HG02763 (cell line): ENCODE results near the gene TMEM192.
"Not testable (repeated sequence)": the region's sequence is repeated elsewhere in the genome, so short reads cannot be mapped to it uniquely, and the experiment has no call there.

Source experiments
- ATAC-seq: cut with Tn5 transposase; IDR thresholded peaks from one replicate; pipeline ENCODE4 v1.9.1; 2021; ENCODE audit warnings: mild to moderate bottlenecking, moderate library complexity; ENCODE audit not compliant: unreplicated experiment

TMEM192 gene

DNA sequence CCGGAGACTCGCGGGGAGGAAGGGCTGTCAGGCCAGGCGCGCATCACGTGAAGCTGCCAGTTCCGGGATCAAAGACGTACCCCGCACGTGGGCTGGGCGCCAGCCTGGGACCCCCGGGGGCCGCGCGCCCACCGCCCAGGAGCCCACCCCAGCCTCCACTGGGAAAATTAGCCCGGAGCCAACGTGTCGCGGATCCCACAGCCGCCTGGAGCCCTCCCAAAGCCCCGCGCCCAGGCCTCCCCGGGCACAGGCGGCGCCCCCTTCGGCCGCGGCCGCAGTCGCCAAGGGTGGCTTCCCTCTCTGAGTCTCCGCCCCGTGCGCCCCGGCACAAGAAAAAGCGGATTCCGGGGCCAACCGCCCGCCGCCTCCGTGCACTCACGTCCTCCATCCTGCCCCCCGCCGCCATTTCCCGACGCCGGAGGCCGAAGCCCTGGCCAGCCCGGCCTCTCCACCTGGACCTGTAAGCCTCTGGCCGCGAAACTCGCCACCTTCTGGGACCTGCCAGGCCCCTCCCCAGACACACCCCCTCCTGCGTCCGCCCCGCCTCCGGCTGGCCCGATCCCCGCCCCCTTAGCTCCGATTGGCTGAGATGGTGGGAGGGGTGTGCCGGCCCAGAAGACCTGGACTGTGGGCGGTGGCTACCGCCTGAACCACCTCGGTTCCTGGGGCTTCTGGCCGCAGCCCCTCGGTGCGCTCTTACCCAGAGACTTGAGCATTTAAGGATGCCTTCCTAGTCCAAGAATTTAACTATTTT is at the start of gene TMEM192:
TSS of gene TMEM192 (minus strand) at position 493 of the 754 bp plus-strand sequence. CDS start at position 406, 87 bp downstream.
- peak; percentile 97 for ATAC-seq

DNA sequence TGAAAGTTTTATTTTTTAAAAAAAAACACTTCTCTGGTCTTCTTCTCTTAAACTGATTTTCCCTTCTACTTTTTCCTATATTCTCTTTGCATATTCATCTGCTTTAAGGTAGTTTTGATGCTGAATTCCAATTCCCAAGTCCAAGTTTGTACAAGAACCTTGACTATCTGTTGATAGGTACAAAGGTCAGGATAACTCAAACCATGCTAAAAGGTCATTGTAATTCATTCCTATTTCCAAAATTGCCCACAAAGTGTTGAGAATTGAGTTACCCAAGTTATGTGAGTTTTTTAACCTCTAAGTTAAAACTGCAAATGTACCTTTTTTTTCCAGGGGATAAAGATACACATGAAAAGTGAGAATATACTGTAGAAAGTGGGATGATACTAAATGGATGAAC is 46.1 kb upstream of the TMEM192 start:
- no peak for ATAC-seq

DNA sequence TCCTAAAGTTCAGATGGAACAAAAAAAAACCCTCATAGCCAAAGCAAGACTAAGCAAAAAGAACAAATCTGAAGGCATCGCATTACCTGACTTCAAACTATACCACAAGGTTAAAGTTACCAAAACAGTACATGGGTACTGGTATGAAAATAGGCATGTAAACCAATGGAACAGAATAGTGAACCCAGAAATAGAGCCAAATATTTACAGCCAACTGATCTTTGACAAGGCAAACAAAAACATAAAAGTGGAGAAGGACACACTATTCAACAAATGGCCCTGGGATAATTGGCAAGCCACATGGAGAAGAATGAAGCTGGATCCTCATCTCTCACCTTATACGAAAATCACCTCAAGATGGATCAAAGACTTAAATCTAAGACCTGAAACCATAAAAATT is 44.2 kb upstream of the TMEM192 start:
- ATAC-seq, result no peak

DNA sequence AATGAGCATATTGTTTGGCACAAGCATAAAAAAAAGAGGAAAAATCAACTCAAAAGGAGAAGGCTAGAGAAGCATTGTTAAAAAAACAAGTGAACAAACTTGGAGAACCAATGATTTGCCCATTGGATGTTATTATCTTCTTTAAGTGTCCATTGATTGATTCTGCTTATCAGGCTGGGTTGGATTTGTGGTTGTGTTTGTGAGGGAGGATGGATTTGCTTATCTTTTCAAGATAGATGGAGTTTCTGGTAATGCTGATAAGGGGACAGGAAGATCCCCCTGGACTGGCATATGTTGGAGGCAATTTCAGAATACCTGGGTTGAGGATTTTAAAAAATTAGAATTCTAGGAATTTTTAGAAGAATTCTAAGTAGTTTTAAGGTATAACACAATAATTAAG is 41.8 kb upstream of the TMEM192 start:
- no peak for ATAC-seq

DNA sequence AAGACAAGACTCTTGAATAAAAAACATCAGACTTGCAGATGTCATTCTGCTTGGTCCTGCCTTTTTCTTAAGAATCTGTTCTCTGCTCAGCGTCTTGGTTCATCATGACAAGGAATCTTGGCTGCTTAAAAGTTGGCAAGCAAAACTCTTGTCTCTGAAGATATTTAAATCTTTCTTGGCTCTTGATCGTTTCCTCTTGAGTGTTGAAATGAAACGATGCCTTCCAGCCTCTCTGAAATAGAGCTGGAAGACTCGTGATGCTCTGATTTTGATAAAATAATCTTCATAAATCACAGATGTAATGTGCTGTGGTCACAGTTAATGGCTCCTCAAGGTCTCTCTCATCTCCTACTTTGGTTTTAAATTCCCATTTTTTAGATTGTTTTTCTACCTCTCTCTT is 39.9 kb upstream of the TMEM192 start:
- no peak for ATAC-seq

DNA sequence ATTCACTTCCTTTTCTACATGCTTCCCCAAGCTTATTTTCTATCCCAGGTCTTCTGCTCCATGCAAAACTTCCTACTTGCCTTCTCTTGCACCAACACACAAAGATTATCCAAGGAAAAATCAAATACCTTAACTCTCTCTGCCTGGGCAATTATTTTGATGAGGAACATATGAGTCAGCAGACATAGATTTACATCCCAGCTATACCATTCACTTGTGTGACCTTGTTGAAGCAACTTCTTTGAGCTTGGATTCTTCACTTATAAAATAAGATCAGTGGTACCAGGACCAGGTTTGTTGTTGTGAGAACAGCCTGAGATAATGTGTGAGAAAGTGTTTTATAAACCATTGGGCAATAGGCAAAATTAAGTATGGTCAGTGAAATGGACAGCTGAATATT is 39.1 kb upstream of the TMEM192 start:
- ATAC-seq, result no peak

DNA sequence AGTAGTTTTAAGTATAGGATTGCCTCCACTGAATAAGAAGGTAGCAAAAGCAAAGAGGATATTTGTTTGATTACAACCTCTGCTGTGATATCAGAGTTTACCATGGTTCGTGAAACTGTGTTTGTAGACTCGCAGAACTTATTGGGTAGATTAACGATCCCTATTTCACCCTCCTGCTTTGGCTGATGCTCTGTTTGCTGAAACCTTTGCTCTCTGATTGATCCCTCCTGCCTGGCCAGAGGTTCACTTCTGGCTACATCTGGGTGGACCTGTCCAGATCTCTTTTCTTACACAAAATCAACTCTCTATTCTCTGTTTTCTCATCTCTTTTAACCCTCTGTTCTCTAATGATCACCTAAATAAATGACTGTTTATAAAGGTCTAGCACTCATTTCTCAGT is 37.9 kb upstream of the TMEM192 start:
- no peak for ATAC-seq

DNA sequence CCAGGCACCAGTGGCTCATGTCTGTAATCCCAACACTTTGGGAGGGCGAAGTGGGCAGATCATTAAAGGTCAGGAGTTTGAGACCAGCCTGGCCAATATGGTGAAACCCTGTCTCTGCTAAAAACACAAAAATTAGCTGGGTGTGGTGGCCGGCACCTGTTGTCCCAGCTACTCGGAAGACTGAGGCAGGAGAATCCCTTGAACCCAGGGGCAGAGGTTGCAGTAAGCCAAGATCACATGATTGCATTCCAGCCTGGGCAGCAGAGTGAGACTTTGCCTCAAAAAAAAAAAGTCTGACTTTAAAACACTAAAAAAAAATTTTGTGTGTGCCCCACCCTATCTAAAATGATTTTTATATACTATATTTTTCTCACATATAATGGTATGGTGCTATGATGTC is 26.2 kb upstream of the TMEM192 start:
- ATAC-seq, result no peak

DNA sequence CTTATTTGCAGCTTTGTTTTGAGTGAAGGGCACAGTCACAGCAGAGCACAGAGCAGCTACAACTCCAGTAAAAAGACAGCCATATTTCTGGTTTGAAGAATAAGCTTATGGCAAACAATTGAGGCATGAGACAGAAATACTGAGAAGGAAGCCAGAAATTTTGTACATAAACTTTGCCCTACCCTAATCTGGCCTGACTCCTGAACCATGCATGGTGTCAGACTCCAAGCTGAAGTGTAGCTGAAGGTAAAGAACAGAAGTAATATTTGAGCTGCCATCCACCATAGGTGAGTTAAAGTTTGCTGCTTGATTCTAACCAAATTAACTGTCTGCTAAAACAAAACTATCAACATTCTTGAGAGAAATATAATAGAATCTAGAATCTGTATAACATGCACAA is 24.5 kb upstream of the TMEM192 start:
- ATAC-seq, result no peak

DNA sequence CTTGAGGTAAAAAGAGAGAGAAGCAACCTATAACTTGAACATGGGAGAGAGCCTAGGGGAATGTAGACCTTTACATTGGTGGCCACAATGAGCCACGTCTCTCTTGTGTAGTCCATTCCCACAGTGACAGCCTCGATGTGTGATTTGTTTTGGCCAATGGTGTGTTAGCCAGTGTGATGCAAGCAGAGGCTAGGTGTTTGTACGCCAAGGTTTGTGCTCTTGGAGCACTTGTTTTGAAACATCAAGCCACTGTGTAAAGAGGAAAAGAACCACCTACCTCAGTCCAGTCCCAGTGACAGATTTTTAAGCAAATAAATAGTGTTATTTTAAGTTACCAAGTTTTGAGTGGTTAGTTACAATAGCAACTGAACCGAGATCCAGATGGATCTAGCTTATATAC is 23.9 kb upstream of the TMEM192 start:
- ATAC-seq, result no peak

DNA sequence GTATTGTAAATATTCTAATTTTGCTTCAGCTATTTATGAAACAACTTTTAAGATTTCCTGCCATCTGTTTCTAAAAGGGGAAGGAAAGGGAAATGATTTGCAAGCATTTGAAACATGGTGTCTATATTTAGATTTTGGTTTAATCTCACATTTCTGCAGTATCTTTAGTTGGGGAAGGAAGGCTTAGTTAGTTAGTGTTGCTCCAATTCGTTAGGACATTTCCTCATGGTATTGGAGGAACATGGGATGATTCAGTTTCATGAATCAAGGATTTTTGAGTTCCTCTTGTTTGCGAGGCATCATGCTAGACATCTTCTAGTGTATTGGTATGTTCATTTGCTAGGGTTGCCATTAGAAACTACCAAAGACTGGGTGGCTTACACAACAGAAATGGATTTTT is 20.5 kb upstream of the TMEM192 start:
- ATAC-seq, result no peak

DNA sequence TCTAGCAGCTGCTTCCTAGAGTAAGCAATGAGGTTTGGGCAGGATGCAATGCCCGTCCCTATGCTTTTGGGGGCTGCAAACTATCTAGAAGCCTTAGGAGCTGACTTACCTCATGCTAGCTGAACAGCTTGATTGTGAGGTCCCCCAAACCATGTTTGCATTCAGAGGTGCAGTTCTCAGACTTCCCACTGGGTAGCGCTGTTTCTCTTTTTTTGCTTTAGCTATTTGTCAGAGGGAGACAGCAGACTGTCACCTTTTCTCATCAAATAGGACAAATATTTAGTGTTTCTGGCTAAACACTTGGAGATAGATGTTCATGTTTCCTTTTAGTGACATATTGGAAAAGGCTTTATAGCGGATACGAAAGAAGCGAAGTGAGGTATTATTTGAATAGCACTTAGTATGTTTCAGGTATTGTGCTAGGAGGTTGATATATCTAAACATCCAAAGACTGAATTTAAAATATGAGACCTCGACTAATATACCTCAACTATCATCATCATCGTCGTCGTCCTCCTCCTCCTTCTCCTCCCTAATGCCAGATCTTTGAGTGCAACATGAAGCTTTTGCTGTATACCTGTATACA is 18.7 kb upstream of the TMEM192 start:
- ATAC-seq, result peak; percentile 70

DNA sequence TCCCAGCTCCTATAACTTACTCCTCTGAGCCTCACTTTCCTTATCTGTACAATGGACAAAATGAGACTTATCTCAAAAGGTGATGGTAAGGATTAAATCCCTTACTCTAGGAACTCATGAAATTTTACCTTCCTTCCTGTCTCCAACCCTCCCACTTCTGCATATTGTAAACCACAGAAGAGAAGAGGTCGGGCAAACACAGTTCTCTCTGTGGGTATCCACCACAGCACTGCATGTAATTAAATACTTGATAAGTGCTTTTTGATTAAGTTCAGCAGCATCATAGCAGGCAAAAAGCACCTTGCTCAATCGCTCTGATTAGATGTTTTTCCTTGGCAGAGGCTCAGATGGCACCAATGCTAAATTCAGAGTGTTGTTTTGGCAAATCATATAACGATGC is 17.3 kb upstream of the TMEM192 start:
- ATAC-seq, result no peak

DNA sequence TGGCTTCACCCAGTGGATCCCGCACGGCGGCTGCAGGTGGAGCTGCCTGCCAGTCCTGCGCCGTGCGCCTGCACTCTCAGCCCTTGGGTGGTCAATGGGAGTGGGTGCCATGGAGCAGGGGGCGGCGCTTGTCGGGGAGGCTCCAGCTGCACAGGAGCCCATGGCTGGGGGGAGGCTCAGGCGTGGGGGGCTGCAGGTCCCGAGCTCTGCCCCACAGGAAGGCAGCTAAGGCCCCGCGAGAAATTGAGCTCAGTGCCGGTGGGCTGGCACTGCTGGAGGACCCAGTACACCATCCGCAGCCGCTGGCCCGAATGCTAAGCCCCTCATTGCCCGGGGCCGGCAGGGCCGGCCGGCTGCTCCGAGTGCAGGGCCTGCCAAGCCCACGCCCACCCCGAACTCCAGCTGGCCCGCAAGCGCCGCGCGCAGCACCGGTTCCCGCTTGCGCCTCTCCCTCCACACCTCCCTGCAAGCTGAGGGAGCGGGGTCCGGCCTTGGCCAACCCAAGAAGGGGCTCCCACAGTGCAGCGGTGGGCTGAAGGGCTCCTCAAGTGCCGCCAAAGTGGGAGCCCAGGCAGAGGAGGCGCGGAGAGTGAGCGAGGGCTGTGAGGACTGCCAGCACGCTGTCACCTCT is 13.3 kb upstream of the TMEM192 start:
- not testable (repeated sequence) for ATAC-seq

DNA sequence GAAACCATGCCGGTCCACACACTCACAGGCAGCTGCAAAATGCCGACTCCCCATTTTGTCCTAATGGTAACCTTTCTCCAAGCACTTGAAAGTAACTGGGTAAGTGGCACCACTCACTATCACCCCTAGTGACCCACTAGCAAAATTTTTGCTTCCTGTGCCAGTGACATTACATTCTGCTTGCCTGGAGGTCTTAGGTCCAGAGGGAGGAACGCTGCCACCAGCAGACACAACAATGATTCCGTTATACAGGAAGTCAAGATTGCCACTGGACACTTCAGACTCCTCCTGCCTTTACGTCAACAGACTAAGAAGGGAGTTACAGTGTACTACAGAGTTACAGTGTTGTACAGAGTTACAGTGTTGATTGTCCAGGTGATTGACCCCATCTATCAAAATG is 11.8 kb upstream of the TMEM192 start:
- ATAC-seq, result no peak

DNA sequence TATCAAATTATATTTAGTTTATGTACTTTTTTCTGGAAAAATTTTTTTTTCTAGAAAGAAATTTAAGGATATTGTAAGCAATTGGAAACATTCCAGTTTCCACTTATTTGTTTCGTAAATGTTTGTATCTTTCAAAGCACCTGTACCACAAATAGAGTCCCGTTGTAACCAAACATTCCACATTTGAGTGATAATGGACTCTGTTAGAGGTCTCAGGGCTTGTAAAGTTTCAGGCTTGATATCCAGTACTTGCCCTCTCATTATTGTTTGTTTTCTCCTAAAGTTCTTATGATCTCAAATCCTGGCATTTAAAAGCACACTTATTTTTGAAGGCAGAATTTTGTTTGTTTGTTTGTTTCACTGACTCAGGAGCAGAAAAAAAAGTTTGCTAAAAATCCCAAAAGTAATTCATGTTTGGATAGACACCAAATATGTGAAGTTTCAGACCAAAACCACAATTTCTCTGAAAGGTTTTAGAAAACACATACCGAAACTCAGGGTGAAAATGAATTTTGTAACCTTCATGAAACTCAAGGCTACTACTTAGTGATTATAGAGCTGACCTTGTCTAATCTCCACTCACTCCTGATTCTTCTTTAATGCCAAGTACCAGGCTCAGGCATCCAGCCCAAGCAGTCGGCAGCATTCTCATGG is 5.7 kb upstream of the TMEM192 start:
- peak; percentile 88 for ATAC-seq

DNA sequence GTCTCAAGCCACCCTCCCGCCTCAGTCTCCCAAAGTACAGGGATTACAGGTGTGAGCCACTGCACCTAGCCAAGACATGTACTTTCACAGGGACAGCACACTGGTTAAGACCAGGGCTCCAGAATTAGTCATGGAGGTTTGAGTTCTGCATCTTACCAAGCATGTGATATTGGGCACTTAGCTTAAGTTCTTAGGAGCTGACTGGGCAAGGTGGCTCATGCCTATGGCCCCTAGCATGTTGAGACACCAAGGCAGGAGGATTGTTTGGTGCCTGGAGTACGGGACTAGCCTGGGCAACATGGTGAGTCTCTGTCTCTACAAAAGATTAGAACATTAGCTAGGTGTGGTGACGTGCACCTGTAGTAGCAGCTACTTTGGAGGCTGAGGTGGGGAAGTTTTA is 2.6 kb upstream of the TMEM192 start:
- no peak for ATAC-seq

DNA sequence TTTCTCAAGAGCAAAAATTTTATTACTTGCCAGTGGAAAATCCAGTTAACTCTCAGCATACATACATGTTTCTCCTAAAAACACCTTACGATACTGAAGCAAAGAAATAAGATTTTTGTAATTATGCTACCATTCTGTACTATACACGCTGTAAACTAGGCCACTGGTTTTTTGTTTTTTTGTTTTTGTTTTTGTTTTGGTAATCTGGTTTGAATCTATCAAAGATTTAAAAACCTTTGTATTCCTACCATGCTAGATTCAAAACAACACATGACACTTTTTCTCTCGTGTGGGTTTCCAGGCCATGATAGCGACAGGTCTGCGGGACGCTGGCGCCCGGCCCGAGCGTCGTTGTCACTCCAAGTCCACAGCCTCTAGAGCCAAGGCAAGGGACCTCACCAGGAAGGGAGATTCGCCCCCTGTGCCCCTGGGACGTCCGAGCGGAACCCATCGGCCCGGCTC is 723 bp downstream of the TMEM192 start:
- no peak for ATAC-seq

DNA sequence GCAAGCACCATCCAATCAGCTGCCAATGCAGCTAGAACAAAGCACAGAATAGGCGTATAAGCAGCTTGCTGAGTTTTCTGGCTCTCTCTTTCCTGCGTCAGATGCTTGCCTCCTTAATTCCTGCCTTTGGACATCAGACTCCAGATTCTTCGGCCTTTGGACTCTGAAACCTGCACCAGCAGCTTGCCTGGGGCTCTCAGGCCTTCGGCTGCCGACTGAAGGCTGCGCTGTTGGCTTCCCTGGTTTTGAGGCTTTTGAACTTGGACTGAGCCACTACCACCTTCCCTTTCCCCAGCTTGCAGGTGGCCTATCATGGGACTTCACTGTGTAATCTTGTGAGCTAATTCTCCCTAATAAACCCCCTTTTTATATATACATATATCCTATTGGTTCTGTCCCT is 6.1 kb downstream of the TMEM192 start:
- no peak for ATAC-seq

DNA sequence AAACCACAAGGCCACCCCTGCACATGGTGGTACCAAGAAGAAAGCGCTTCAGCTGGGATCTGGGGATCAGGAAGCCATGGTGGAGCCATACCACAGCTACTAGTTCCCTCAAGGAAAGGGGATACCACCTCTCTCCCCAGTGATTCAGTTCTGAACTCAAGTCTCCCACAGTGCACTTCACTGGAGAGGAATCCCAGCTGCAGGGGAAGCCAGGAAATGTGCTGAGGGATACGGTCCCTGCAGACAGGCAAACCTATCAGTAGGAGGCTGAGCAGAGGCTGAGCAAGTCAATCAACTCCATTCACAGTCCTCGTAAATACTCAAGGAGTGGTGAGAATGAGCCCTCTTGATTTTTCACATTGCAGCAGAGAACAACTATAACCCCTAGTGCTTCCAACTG is 11.0 kb downstream of the TMEM192 start:
- ATAC-seq, result no peak

DNA sequence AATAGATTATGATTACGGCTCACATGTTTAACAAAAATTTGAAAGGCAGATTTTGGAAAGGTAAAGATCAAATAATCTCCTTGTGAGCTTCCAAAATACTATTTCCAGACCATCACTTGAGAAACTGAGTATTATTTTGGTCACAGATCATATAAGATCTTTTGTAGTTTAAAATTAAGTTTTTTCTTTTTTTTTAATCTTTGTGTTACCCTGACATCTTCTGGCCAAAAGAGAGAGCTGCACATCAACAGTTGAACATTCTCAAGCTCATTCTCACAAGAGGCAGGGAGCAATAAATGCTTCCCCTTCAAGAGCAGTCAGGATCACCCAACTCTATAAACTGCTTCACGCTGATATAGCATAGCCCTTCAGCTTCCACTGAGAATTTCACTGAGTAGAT is 15.9 kb downstream of the TMEM192 start:
- ATAC-seq, result no peak

DNA sequence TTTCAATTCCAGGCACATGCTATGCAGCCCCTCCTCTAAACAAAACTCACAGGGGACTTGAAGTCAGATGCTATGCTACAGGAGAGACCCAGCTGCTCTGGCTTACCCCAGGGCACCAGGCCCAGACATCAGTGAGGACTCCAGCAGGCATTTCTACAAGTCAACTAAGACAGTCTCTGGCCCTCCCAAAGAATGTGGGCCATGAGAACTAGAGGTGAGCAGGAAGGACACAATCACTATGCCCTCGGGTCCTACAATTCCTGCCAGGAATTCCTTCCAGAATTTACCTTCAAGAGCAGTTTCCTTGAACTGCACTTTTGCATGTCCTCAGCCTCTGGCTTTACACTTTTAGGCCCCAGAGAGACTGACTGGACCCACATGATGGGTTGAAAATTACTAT is 17.4 kb downstream of the TMEM192 start:
- no peak for ATAC-seq
